WTC11 (cell line): ENCODE measurements around the gene TRIM40. TPM values are rescaled to one million over a fixed set of nuclear protein-coding genes. Genes with fewer than 3 reads are reported as not detected.
A peak's percentile ranks its signal among the peaks of the same experiment; 100 is the strongest.

Source experiments
- ATAC-seq: fragments of 200-7000 bp; cut with Tn5 transposase; 2 replicates; pipeline ENCODE4 v1.10.0; 2021; ENCODE audit warnings: mild to moderate bottlenecking, moderate library complexity
- CTCF ChIA-PET: fragments of 300-600 bp; sonication (Branson Sonifier 250); formaldehyde crosslinking; loops from one replicate; lab custom pipeline; 2021; ENCODE audit warnings: antibody characterized with exemption; lab: Charles Lee
- POLR2A ChIA-PET: fragments of 350-600 bp; sonication (Branson Sonifier 250); formaldehyde crosslinking; loops from one replicate; lab custom pipeline; 2021; ENCODE audit warnings: antibody characterized with exemption; lab: Charles Lee
- DNase-seq: peaks from one replicate; pipeline ENCODE4 v3.0.0; 2021; ENCODE audit warnings: low spot score
- H3K27ac Mint-ChIP-seq: 2 replicates; pipeline ENCODE4 v1.8.0; 2021; ENCODE audit warnings: mixed read lengths
- H3K27me3 Mint-ChIP-seq: 2 replicates; pipeline ENCODE4 v1.8.0; 2021; ENCODE audit warnings: low read depth, mild to moderate bottlenecking, moderate library complexity, mixed read lengths
- H3K36me3 Mint-ChIP-seq: 2 replicates; pipeline ENCODE4 v1.8.0; 2021; ENCODE audit warnings: mixed read lengths
- H3K4me1 Mint-ChIP-seq: 2 replicates; pipeline ENCODE4 v1.8.0; 2022; ENCODE audit warnings: mixed read lengths
- H3K4me3 Mint-ChIP-seq: 2 replicates; pipeline ENCODE4 v1.8.0; 2021; ENCODE audit warnings: mild to moderate bottlenecking, moderate library complexity, mixed read lengths
- H3K9me3 Mint-ChIP-seq: 2 replicates; pipeline ENCODE4 v1.8.0; 2021; ENCODE audit warnings: mixed read lengths
- ARID4B ChIP-seq: sonication (generic); formaldehyde crosslinking; IDR thresholded peaks from 2 replicates; pipeline ENCODE4 v1.8.0; 2023; ENCODE audit warnings: missing genetic modification reagents, mild to moderate bottlenecking, borderline replicate concordance
- CDX4 ChIP-seq: fragments of 250-450 bp; sonication (Bioruptor Pico); IDR thresholded peaks from 2 replicates; pipeline ENCODE4 v1.9.0; 2021; ENCODE audit warnings: moderate library complexity, mild to moderate bottlenecking, inconsistent platforms, borderline replicate concordance
- ELF4 ChIP-seq: sonication (generic); formaldehyde crosslinking; IDR thresholded peaks from 2 replicates; pipeline ENCODE4 v1.8.1; 2022; ENCODE audit warnings: low read depth, mild to moderate bottlenecking, moderate library complexity, missing genetic modification reagents
- ESRRA ChIP-seq: sonication (generic); formaldehyde crosslinking; IDR thresholded peaks from 2 replicates; pipeline ENCODE4 v1.8.1; 2022; ENCODE audit warnings: mild to moderate bottlenecking, missing genetic modification reagents, borderline replicate concordance
- FOXJ3 ChIP-seq: sonication (generic); formaldehyde crosslinking; IDR thresholded peaks from 2 replicates; pipeline ENCODE4 v1.9.0; 2021; ENCODE audit warnings: missing genetic modification reagents, mild to moderate bottlenecking, borderline replicate concordance
- GRHL2 ChIP-seq: fragments of 250-450 bp; sonication (Bioruptor Pico); IDR thresholded peaks from 2 replicates; pipeline ENCODE4 v1.8.0; 2022; ENCODE audit warnings: mild to moderate bottlenecking, moderate library complexity; ENCODE audit not compliant: insufficient replicate concordance, severe bottlenecking
- NFATC4 ChIP-seq: fragments of 250-450 bp; sonication (Bioruptor Pico); IDR thresholded peaks from 2 replicates; pipeline ENCODE4 v1.9.0; 2021; ENCODE audit warnings: mild to moderate bottlenecking
- OVOL2 ChIP-seq: fragments of 250-450 bp; sonication (Bioruptor Pico); IDR thresholded peaks from 2 replicates; pipeline ENCODE4 v1.9.0; 2021; ENCODE audit warnings: mild to moderate bottlenecking, borderline replicate concordance
- SMAD3 ChIP-seq: sonication (generic); formaldehyde crosslinking; IDR thresholded peaks from 2 replicates; pipeline ENCODE4 v1.8.0; 2022; ENCODE audit warnings: missing genetic modification reagents, mild to moderate bottlenecking, borderline replicate concordance
- TCF7 ChIP-seq: sonication (generic); formaldehyde crosslinking; IDR thresholded peaks from 2 replicates; pipeline ENCODE4 v1.8.0; 2022; ENCODE audit warnings: mild to moderate bottlenecking, low read depth, missing genetic modification reagents, moderate library complexity
- TP53 ChIP-seq: sonication (generic); formaldehyde crosslinking; IDR thresholded peaks from 2 replicates; pipeline ENCODE4 v1.8.1; 2023; ENCODE audit warnings: mild to moderate bottlenecking, missing genetic modification reagents
- USF2 ChIP-seq: sonication (generic); formaldehyde crosslinking; IDR thresholded peaks from 2 replicates; pipeline ENCODE4 v1.8.1; 2023; ENCODE audit warnings: mild to moderate bottlenecking, missing genetic modification reagents, moderate library complexity
- ZNF121 ChIP-seq: sonication (generic); formaldehyde crosslinking; IDR thresholded peaks from 2 replicates; pipeline ENCODE4 v1.8.0; 2023; ENCODE audit warnings: missing genetic modification reagents
- ZNF281 ChIP-seq: sonication (generic); formaldehyde crosslinking; IDR thresholded peaks from 2 replicates; pipeline ENCODE4 v1.8.0; 2023; ENCODE audit warnings: mild to moderate bottlenecking, missing genetic modification reagents
- total RNA-seq: library from RNA; stranded (reverse); gene quantifications from 3 replicates; pipeline ENCODE4 v1.2.3, GENCODE V29; 2021
- TF ChIP-seq, protein P1 (sequence below): fragments of 250-450 bp; sonication (Bioruptor Pico); IDR thresholded peaks from 2 replicates; pipeline ENCODE4 v1.9.0; 2021; ENCODE audit warnings: mild to moderate bottlenecking, borderline replicate concordance
- TF ChIP-seq, protein P2 (sequence below): sonication (generic); formaldehyde crosslinking; IDR thresholded peaks from 2 replicates; pipeline ENCODE4 v1.8.0; 2023; ENCODE audit warnings: missing genetic modification reagents

TRIM40 gene
- total RNA-seq, 1 experiment from 2014 or later, result not detected

DNA sequence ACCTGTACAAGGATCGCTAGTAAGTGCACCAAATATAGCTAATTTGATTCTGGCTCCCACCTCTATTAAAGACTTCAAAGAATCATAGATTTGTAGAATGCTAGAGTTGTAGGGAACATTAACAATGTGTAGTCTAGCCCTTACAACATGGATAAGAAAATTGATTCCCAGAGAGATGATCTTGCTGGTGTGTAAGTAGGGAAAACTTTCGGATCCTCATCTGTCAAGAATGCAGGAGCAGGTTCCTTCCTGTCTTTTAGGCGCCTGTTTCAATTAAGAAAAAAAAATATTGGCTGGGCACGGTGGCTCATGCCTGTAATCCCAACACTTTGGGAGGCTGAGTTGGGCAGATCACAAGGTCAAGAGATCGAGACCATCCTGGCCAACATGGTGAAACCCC is 48.1 kb upstream of the TRIM40 start:
- POLR2A ChIA-PET, result interaction anchor here (0.6 kb wide), 1 partner anchor 28 kb away, joined by 3 read pairs; no protein-coding TSS in a partner anchor
- no peak for TF ChIP-seq FOXJ3
- no peak for TF ChIP-seq GRHL2 (CRISPR knock-in tag)
- TF ChIP-seq ELF4 (CRISPR knock-in tag), result no peak
- no peak for TF ChIP-seq USF2 (CRISPR knock-in tag)
- TF ChIP-seq TP53 (CRISPR knock-in tag), result no peak
- TF ChIP-seq, protein P1, sequence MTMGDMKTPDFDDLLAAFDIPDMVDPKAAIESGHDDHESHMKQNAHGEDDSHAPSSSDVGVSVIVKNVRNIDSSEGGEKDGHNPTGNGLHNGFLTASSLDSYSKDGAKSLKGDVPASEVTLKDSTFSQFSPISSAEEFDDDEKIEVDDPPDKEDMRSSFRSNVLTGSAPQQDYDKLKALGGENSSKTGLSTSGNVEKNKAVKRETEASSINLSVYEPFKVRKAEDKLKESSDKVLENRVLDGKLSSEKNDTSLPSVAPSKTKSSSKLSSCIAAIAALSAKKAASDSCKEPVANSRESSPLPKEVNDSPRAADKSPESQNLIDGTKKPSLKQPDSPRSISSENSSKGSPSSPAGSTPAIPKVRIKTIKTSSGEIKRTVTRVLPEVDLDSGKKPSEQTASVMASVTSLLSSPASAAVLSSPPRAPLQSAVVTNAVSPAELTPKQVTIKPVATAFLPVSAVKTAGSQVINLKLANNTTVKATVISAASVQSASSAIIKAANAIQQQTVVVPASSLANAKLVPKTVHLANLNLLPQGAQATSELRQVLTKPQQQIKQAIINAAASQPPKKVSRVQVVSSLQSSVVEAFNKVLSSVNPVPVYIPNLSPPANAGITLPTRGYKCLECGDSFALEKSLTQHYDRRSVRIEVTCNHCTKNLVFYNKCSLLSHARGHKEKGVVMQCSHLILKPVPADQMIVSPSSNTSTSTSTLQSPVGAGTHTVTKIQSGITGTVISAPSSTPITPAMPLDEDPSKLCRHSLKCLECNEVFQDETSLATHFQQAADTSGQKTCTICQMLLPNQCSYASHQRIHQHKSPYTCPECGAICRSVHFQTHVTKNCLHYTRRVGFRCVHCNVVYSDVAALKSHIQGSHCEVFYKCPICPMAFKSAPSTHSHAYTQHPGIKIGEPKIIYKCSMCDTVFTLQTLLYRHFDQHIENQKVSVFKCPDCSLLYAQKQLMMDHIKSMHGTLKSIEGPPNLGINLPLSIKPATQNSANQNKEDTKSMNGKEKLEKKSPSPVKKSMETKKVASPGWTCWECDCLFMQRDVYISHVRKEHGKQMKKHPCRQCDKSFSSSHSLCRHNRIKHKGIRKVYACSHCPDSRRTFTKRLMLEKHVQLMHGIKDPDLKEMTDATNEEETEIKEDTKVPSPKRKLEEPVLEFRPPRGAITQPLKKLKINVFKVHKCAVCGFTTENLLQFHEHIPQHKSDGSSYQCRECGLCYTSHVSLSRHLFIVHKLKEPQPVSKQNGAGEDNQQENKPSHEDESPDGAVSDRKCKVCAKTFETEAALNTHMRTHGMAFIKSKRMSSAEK (CRISPR knock-in tag), result no peak
- TF ChIP-seq ZNF121, result no peak
- TF ChIP-seq ESRRA, result no peak
- TF ChIP-seq ARID4B (CRISPR knock-in tag), result no peak
- no peak for TF ChIP-seq OVOL2
- TF ChIP-seq NFATC4 (CRISPR knock-in tag), result no peak
- no peak for TF ChIP-seq TCF7 (CRISPR knock-in tag)
- Mint-ChIP-seq H3K4me3 (no peak overlapping the region), H3K9me3 (peaks cover 15% of the 10 kb centered on the region), H3K27ac (no peak overlapping the region), H3K4me1 (peaks cover 8% of the 10 kb centered on the region), H3K36me3 (peaks cover 5% of the 10 kb centered on the region), H3K27me3 (peaks cover 38% of the 10 kb centered on the region)
- DNase-seq (no peak), ATAC-seq (no peak)
- CTCF ChIA-PET, result interaction anchor here (0.8 to 1.9 kb wide), 2 partner anchors 14 to 43 kb away, joined by 3 to 5 read pairs; no protein-coding TSS in a partner anchor

DNA sequence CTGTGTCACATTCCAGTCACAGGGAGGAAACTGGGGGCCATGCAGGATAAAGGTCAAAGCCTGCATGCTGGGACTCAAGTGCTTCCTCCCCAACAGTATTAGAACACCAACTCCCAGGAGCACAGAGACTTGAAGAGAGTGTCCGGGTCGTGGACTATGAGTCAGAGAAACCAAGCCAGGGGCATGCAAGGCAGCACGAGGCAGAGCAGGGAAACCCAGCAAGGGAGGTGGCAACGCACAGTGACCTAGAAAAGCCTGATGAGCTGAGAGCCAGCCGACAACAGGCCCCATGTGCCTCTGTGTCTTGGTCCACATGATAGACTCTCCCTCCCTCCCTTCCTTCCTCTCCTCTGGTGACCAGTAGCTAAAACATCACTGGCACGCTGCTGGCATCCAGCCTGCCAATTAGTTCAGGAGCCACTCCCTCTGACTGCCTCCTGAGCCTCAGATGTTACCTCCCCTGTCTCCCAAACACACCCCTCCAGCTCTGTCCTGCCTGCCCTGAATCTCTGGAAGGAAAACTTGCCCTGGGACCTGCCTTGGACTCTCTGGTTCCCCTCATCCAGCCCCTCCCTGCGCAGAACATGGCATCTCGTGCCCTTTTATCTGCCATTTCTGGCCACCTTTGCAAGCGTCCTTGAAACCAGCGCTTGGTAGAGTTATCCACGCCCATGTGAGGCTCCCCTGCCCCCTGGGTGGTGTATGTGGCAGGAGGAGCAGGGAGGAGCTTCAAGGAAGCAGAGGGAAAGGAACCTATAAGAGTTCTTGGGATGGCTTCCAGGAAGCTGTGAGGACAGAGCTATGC is 44.2 kb upstream of the TRIM40 start:
- no peak overlapping the region for H3K27ac Mint-ChIP-seq
- 0 out of 2 replicates have a peak, but pooled peaks cover under 1% of the 10 kb centered on the region for H3K36me3 Mint-ChIP-seq
- ChIA-PET CTCF (interaction anchor here (1.2 to 2.8 kb wide), 4 partner anchors 10 to 39 kb away, joined by 4 to 12 read pairs (median 8); no protein-coding TSS in a partner anchor), POLR2A (no interaction called here)
- DNase-seq (no peak), ATAC-seq (peak; percentile 55; the same call in 1 of the 2 replicates)
- H3K9me3 Mint-ChIP-seq, result peaks cover 9% of the 10 kb centered on the region
- no peak overlapping the region for H3K4me3 Mint-ChIP-seq
- H3K27me3 Mint-ChIP-seq, result peaks cover 42% of the 10 kb centered on the region
- peaks cover 8% of the 10 kb centered on the region for H3K4me1 Mint-ChIP-seq
- TF ChIP-seq ZNF281 (CRISPR knock-in tag) (no peak), SMAD3 (CRISPR knock-in tag) (no peak), CDX4 (CRISPR knock-in tag) (no peak)
- TF ChIP-seq, protein P2, sequence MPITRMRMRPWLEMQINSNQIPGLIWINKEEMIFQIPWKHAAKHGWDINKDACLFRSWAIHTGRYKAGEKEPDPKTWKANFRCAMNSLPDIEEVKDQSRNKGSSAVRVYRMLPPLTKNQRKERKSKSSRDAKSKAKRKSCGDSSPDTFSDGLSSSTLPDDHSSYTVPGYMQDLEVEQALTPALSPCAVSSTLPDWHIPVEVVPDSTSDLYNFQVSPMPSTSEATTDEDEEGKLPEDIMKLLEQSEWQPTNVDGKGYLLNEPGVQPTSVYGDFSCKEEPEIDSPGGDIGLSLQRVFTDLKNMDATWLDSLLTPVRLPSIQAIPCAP, result no peak
